Right atrium auricular region (tissue), 2 donors: Measurements from ENCODE around the gene LRP2. TPM values are rescaled to one million over a fixed set of nuclear protein-coding genes. Genes with fewer than 3 reads are reported as not detected.

Source experiments
- DNase-seq: peaks from one replicate; pipeline ENCODE4 v3.0.0-alpha.2; 2019; ENCODE audit warnings: low spot score
- H3K27ac ChIP-seq, 2 donors: fragments of 200-600 bp; sonication (generic); 1 replicate in 1 of 2; 2 replicates in 1 of 2; pipeline ENCODE4 v1.5.1; 2016 to 2019
- H3K27me3 ChIP-seq, 2 donors: fragments of 200-600 bp; sonication (generic); one replicate each; pipeline versions ENCODE4 v1.5.1 to v1.6.0; 2017 to 2019
- H3K36me3 ChIP-seq: fragments of 200-600 bp; sonication (generic); one replicate; pipeline ENCODE4 v1.5.1; 2016
- H3K4me1 ChIP-seq, 2 donors: fragments of 200-600 bp; sonication (generic); one replicate each; pipeline versions ENCODE4 v1.5.1 to v1.6.0; 2017 to 2019
- H3K4me3 ChIP-seq, 2 donors: fragments of 200-600 bp; sonication (generic); 1 replicate in 1 of 2; 2 replicates in 1 of 2; pipeline ENCODE4 v1.5.1; 2017 to 2019; ENCODE audit warnings: mild to moderate bottlenecking in 1 of 2, moderate library complexity in 1 of 2
- H3K9me3 ChIP-seq, 2 donors: fragments of 200-600 bp; sonication (generic); one replicate each; pipeline ENCODE4 v1.5.1; 2019
- total RNA-seq, 2 donors: library from RNA; depleted of rRNA; stranded (reverse); fragments of >200 nt; gene quantifications; one replicate each; pipeline ENCODE4 v1.1.0, GENCODE V29; 2016
- TF ChIP-seq, protein P1 (sequence below), 2 donors: fragments of 200-600 bp; sonication (generic); IDR thresholded peaks; one replicate each; pipeline ENCODE4 v1.5.1; 2019; ENCODE audit warnings: antibody characterized with exemption in 2 of 2

Gene LRP2
- total RNA-seq, 2 donors from 2014 or later: 8.1 to 14.8 TPM

GRCh38 chr2:169184074-169184473 is 178.3 kb downstream of the LRP2 start:
- Histone ChIP-seq H3K36me3 (no peaks in the 10 kb centered on the region), H3K27me3 (no peaks in the 10 kb centered on the region), H3K4me3 (no peak overlapping the region), H3K9me3 (no peaks in the 10 kb centered on the region), H3K4me1 (no peaks in the 10 kb centered on the region), H3K27ac (no peak overlapping the region)
- TF ChIP-seq, protein P1, sequence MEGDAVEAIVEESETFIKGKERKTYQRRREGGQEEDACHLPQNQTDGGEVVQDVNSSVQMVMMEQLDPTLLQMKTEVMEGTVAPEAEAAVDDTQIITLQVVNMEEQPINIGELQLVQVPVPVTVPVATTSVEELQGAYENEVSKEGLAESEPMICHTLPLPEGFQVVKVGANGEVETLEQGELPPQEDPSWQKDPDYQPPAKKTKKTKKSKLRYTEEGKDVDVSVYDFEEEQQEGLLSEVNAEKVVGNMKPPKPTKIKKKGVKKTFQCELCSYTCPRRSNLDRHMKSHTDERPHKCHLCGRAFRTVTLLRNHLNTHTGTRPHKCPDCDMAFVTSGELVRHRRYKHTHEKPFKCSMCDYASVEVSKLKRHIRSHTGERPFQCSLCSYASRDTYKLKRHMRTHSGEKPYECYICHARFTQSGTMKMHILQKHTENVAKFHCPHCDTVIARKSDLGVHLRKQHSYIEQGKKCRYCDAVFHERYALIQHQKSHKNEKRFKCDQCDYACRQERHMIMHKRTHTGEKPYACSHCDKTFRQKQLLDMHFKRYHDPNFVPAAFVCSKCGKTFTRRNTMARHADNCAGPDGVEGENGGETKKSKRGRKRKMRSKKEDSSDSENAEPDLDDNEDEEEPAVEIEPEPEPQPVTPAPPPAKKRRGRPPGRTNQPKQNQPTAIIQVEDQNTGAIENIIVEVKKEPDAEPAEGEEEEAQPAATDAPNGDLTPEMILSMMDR (IDR thresholded peaks at IDR 0.05): no peak
- DNase-seq: no peak

GRCh38 chr2:169182573-169182972 is 179.8 kb downstream of the LRP2 start:
- Histone ChIP-seq H3K27ac (no peak overlapping the region), H3K4me1 (no peaks in the 10 kb centered on the region), H3K4me3 (no peak overlapping the region), H3K36me3 (no peaks in the 10 kb centered on the region), H3K27me3 (no peaks in the 10 kb centered on the region), H3K9me3 (no peaks in the 10 kb centered on the region)
- no peak for DNase-seq
- TF ChIP-seq, protein P1 (IDR thresholded peaks at IDR 0.05): no peak

DNA sequence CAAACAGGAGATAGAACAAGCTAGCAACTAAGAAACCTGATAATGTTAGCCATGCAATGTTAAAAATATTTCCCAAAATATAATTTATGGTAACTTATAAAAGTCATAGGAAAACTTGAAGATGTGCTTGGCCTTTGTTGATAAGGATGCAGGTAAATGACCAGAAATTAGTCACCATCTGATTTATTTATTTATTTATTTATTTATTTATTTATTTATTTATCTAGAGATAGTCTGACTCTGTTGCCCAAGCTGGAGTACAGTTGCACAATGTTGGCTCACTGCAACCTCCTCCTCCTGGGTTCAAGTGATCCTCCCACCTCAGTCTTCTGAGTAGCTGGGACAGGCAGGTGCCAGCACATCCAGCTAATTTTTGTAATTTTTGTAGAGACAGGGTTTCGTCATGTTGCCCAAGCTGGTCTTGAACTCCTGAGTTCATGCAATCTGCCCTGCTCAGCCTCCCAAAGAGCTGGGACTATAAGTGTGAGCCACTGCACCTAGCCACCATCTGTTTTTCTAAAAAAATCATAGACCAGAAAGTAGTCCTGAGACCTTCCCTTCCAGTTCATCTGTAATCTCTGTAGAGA is 183.4 kb downstream of the LRP2 start:
- Histone ChIP-seq H3K27ac (no peak overlapping the region), H3K36me3 (no peaks in the 10 kb centered on the region), H3K9me3 (no peaks in the 10 kb centered on the region), H3K4me1 (no peaks in the 10 kb centered on the region), H3K27me3 (no peaks in the 10 kb centered on the region), H3K4me3 (no peak overlapping the region)
- no peak for DNase-seq
- TF ChIP-seq, protein P1 (IDR thresholded peaks at IDR 0.05): no peak

DNA sequence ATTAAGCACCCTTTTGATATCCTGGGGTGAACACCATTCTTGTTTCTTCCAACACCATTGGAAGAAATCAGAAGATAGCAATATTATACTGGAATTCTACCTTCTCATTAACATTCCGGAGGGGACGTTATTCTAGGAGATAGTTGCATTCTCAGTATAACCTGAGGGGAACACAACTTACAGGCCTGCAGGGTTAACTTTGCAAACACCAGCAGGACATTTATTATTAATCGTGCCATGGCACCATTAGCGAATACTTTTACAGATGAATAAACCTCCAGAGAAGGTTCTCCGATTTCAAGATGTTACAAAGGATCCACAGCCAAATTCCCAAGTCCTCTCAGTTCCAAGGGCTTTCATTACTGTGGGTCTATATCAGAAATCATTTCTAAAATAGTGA is 184.0 kb downstream of the LRP2 start:
- DNase-seq: no peak
- TF ChIP-seq, protein P1 (IDR thresholded peaks at IDR 0.05): no peak
- H3K9me3 ChIP-seq: no peaks in the 10 kb centered on the region
- no peaks in the 10 kb centered on the region for H3K27me3 ChIP-seq
- no peaks in the 10 kb centered on the region for H3K36me3 ChIP-seq
- no peak overlapping the region for H3K27ac ChIP-seq
- no peaks in the 10 kb centered on the region for H3K4me1 ChIP-seq
- no peak overlapping the region for H3K4me3 ChIP-seq

DNA sequence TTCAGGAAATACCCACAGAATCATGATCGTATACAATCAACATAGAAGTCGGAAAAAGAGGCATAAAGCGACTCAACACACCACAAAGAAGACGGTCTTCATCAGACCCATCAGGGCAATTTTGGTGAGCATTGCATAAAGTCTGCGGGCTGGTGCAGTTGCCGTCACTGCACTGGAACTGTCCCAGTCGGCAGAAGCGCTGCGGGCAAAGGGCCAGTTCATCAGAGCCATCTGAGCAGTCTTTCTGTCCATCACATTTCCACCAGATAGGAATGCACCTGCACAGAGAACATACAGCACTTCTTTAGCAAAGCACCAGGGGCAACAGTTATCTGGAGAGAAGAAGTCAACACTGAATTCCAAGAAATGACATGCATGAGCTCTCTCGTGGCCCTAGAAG is 187.2 kb downstream of the LRP2 start:
- no peak for DNase-seq
- Histone ChIP-seq H3K4me1 (no peaks in the 10 kb centered on the region), H3K27ac (no peak overlapping the region), H3K4me3 (no peak overlapping the region), H3K27me3 (no peaks in the 10 kb centered on the region), H3K9me3 (no peaks in the 10 kb centered on the region), H3K36me3 (no peaks in the 10 kb centered on the region)
- TF ChIP-seq, protein P1 (IDR thresholded peaks at IDR 0.05): no peak

- DNase-seq: no peak
- no peaks in the 10 kb centered on the region for H3K27me3 ChIP-seq
- TF ChIP-seq, protein P1 (IDR thresholded peaks at IDR 0.05): no peak
- no peak overlapping the region for H3K4me3 ChIP-seq
- H3K4me1 ChIP-seq: no peaks in the 10 kb centered on the region
- no peaks in the 10 kb centered on the region for H3K9me3 ChIP-seq
- no peaks in the 10 kb centered on the region for H3K36me3 ChIP-seq
- no peak overlapping the region for H3K27ac ChIP-seq
Measured at GRCh38 chr2:169173876-169174275, 188.5 kb downstream of the LRP2 start.
